ENCODE measurements around the gene MSI2. TPM values are rescaled to one million over a fixed set of nuclear protein-coding genes. Genes with fewer than 3 reads are reported as not detected.

MSI2 gene
- total and polyA plus RNA-seq, 2 donors = 25.3 to 52.5 TPM

- Histone ChIP-seq H3K4me3 (ENCODE audit: low read length in 2 of 2) (no peak overlapping the region), H3K27ac (ENCODE audit: low read depth in 1 of 2, low read length in 1 of 2) (no peak overlapping the region), H3K4me1 (ENCODE audit: control insufficient read depth in 2 of 2, insufficient read depth in 2 of 2, low read length in 2 of 2) (no peaks in the 10 kb centered on the region), H3K27me3 (ENCODE audit: control insufficient read depth in 2 of 2, insufficient read depth in 1 of 2, low read length in 1 of 2) (no peaks in the 10 kb centered on the region), H3K9me3 (ENCODE audit: control insufficient read depth in 2 of 2, insufficient read depth in 1 of 2, low read length in 1 of 2) (peaks cover 4 to 19% of the 10 kb centered on the region in 2 donors), H3K36me3 (ENCODE audit: control insufficient read depth in 2 of 2, insufficient read depth in 2 of 2, low read length in 1 of 2) (peaks cover 30 to 38% of the 10 kb centered on the region in 2 donors)
- no peak for DNase-seq (ENCODE audit: low read depth in 6 of 9, low spot score in 9 of 9)
- WGBS = 89% methylated on average over 5 of the region's 5 CpGs
These were observed 131.9 kb downstream of the MSI2 start for GRCh38 chr17:57388131-57388725.

- Histone ChIP-seq H3K27ac (ENCODE audit: low read depth in 1 of 2, low read length in 1 of 2) (no peak overlapping the region), H3K4me1 (ENCODE audit: control insufficient read depth in 2 of 2, insufficient read depth in 2 of 2, low read length in 2 of 2) (no peaks in the 10 kb centered on the region), H3K36me3 (ENCODE audit: control insufficient read depth in 2 of 2, insufficient read depth in 2 of 2, low read length in 1 of 2) (peaks cover 32 to 37% of the 10 kb centered on the region in 2 donors), H3K4me3 (ENCODE audit: low read length in 2 of 2) (no peak overlapping the region), H3K9me3 (ENCODE audit: control insufficient read depth in 2 of 2, insufficient read depth in 1 of 2, low read length in 1 of 2) (peaks cover 4 to 19% of the 10 kb centered on the region in 2 donors), H3K27me3 (ENCODE audit: control insufficient read depth in 2 of 2, insufficient read depth in 1 of 2, low read length in 1 of 2) (no peaks in the 10 kb centered on the region)
- WGBS = 49% methylated on average over 2 of the region's 2 CpGs
- DNase-seq (ENCODE audit: low read depth in 6 of 9, low spot score in 9 of 9) = no peak
These were observed 133.2 kb downstream of the MSI2 start for GRCh38 chr17:57389473-57389872.

GRCh38 chr17:57391076-57391825 lies 134.9 kb downstream of the MSI2 start:
- Histone ChIP-seq H3K4me3 (ENCODE audit: low read length in 2 of 2) (no peak overlapping the region), H3K4me1 (ENCODE audit: control insufficient read depth in 2 of 2, insufficient read depth in 2 of 2, low read length in 2 of 2) (peaks cover 2 to 3% of the 10 kb centered on the region in 2 donors), H3K9me3 (ENCODE audit: control insufficient read depth in 2 of 2, insufficient read depth in 1 of 2, low read length in 1 of 2) (peaks cover 4 to 17% of the 10 kb centered on the region in 2 donors), H3K36me3 (ENCODE audit: control insufficient read depth in 2 of 2, insufficient read depth in 2 of 2, low read length in 1 of 2) (peaks cover 33 to 38% of the 10 kb centered on the region in 2 donors), H3K27ac (ENCODE audit: low read depth in 1 of 2, low read length in 1 of 2) (no peak overlapping the region), H3K27me3 (ENCODE audit: control insufficient read depth in 2 of 2, insufficient read depth in 1 of 2, low read length in 1 of 2) (no peaks in the 10 kb centered on the region)
- DNase-seq (ENCODE audit: low read depth in 6 of 9, low spot score in 9 of 9) = no peak
- WGBS = 97% methylated on average over 11 of the region's 11 CpGs

GRCh38 chr17:57391857-57392471 lies 135.6 kb downstream of the MSI2 start:
- Histone ChIP-seq H3K9me3 (ENCODE audit: control insufficient read depth in 2 of 2, insufficient read depth in 1 of 2, low read length in 1 of 2) (peaks cover under 1 to 10% of the 10 kb centered on the region in 2 donors), H3K27ac (ENCODE audit: low read depth in 1 of 2, low read length in 1 of 2) (no peak overlapping the region), H3K4me1 (ENCODE audit: control insufficient read depth in 2 of 2, insufficient read depth in 2 of 2, low read length in 2 of 2) (peaks cover 2 to 5% of the 10 kb centered on the region in 2 donors), H3K27me3 (ENCODE audit: control insufficient read depth in 2 of 2, insufficient read depth in 1 of 2, low read length in 1 of 2) (no peaks in the 10 kb centered on the region), H3K4me3 (ENCODE audit: low read length in 2 of 2) (no peak overlapping the region), H3K36me3 (ENCODE audit: control insufficient read depth in 2 of 2, insufficient read depth in 2 of 2, low read length in 1 of 2) (peaks cover 26 to 43% of the 10 kb centered on the region in 2 donors)
- 91% methylated on average over 11 of the region's 11 CpGs for WGBS
- DNase-seq (ENCODE audit: low read depth in 6 of 9, low spot score in 9 of 9) = no peak

- peaks cover 25 to 37% of the 10 kb centered on the region in 2 donors for H3K36me3 ChIP-seq (ENCODE audit: control insufficient read depth in 2 of 2, insufficient read depth in 2 of 2, low read length in 1 of 2)
- H3K4me3 ChIP-seq (ENCODE audit: low read length in 2 of 2) = no peak overlapping the region
- no peak overlapping the region for H3K27ac ChIP-seq (ENCODE audit: low read depth in 1 of 2, low read length in 1 of 2)
- peaks cover 0 to 4% of the 10 kb centered on the region in 2 donors for H3K9me3 ChIP-seq (ENCODE audit: control insufficient read depth in 2 of 2, insufficient read depth in 1 of 2, low read length in 1 of 2)
- 97% methylated on average over 6 of the region's 6 CpGs for WGBS
- no peaks in the 10 kb centered on the region for H3K27me3 ChIP-seq (ENCODE audit: control insufficient read depth in 2 of 2, insufficient read depth in 1 of 2, low read length in 1 of 2)
- DNase-seq (ENCODE audit: low read depth in 6 of 9, low spot score in 9 of 9) = no peak
- peaks cover 2 to 6% of the 10 kb centered on the region in 2 donors for H3K4me1 ChIP-seq (ENCODE audit: control insufficient read depth in 2 of 2, insufficient read depth in 2 of 2, low read length in 2 of 2)
These were observed 137.0 kb downstream of the MSI2 start for GRCh38 chr17:57393368-57393767.

- peaks cover 25 to 34% of the 10 kb centered on the region in 2 donors for H3K36me3 ChIP-seq (ENCODE audit: control insufficient read depth in 2 of 2, insufficient read depth in 2 of 2, low read length in 1 of 2)
- no peak overlapping the region for H3K27ac ChIP-seq (ENCODE audit: low read depth in 1 of 2, low read length in 1 of 2)
- H3K9me3 ChIP-seq (ENCODE audit: control insufficient read depth in 2 of 2, insufficient read depth in 1 of 2, low read length in 1 of 2) = peaks cover 0 to 4% of the 10 kb centered on the region in 2 donors
- H3K4me1 ChIP-seq (ENCODE audit: control insufficient read depth in 2 of 2, insufficient read depth in 2 of 2, low read length in 2 of 2) = peaks cover 2 to 6% of the 10 kb centered on the region in 2 donors
- whole genome bisulfite sequencing = 98% methylated on average over 2 of the region's 2 CpGs
- H3K4me3 ChIP-seq (ENCODE audit: low read length in 2 of 2) = no peak overlapping the region
- no peak for DNase-seq (ENCODE audit: low read depth in 6 of 9, low spot score in 9 of 9)
- no peaks in the 10 kb centered on the region for H3K27me3 ChIP-seq (ENCODE audit: control insufficient read depth in 2 of 2, insufficient read depth in 1 of 2, low read length in 1 of 2)
These were observed 138.1 kb downstream of the MSI2 start for GRCh38 chr17:57394375-57394774.

GRCh38 chr17:57395721-57396321 lies 139.5 kb downstream of the MSI2 start:
- WGBS = 96% methylated on average over 2 of the region's 2 CpGs
- Histone ChIP-seq H3K9me3 (ENCODE audit: control insufficient read depth in 2 of 2, insufficient read depth in 1 of 2, low read length in 1 of 2) (peaks cover 0 to 4% of the 10 kb centered on the region in 2 donors), H3K4me1 (ENCODE audit: control insufficient read depth in 2 of 2, insufficient read depth in 2 of 2, low read length in 2 of 2) (peaks cover 2 to 13% of the 10 kb centered on the region in 2 donors), H3K36me3 (ENCODE audit: control insufficient read depth in 2 of 2, insufficient read depth in 2 of 2, low read length in 1 of 2) (peaks cover 24 to 34% of the 10 kb centered on the region in 2 donors), H3K27me3 (ENCODE audit: control insufficient read depth in 2 of 2, insufficient read depth in 1 of 2, low read length in 1 of 2) (no peaks in the 10 kb centered on the region), H3K4me3 (ENCODE audit: low read length in 2 of 2) (no peak overlapping the region), H3K27ac (ENCODE audit: low read depth in 1 of 2, low read length in 1 of 2) (no peak overlapping the region)
- no peak for DNase-seq (ENCODE audit: low read depth in 6 of 9, low spot score in 9 of 9)

GRCh38 chr17:57396511-57396921 lies 140.2 kb downstream of the MSI2 start:
- DNase-seq (ENCODE audit: low read depth in 6 of 9, low spot score in 9 of 9) = no peak
- Histone ChIP-seq H3K4me1 (ENCODE audit: control insufficient read depth in 2 of 2, insufficient read depth in 2 of 2, low read length in 2 of 2) (peaks cover 2 to 14% of the 10 kb centered on the region in 2 donors), H3K27me3 (ENCODE audit: control insufficient read depth in 2 of 2, insufficient read depth in 1 of 2, low read length in 1 of 2) (no peaks in the 10 kb centered on the region), H3K9me3 (ENCODE audit: control insufficient read depth in 2 of 2, insufficient read depth in 1 of 2, low read length in 1 of 2) (peaks cover 0 to 4% of the 10 kb centered on the region in 2 donors), H3K36me3 (ENCODE audit: control insufficient read depth in 2 of 2, insufficient read depth in 2 of 2, low read length in 1 of 2) (peaks cover 31 to 37% of the 10 kb centered on the region in 2 donors), H3K27ac (ENCODE audit: low read depth in 1 of 2, low read length in 1 of 2) (no peak overlapping the region), H3K4me3 (ENCODE audit: low read length in 2 of 2) (no peak overlapping the region)
- 91% methylated on average over 8 of the region's 8 CpGs for WGBS
